DMS153 (cell line): Measurements from ENCODE around the gene ARG1.
"Not testable (repeated sequence)": the region's sequence is repeated elsewhere in the genome, so short reads cannot be mapped to it uniquely, and the experiment has no call there.

Source experiments
- DNase-seq: peaks from one replicate; lab custom pipeline; 2025; lab: John Stamatoyannopoulos, UW

The ARG1 gene

GRCh38 chr6:131572686-131573415 is at the start of gene ARG1:
ARG1 (plus strand) TSS chr6:131573226; CDS start chr6:131573283, 57 bp downstream.
- DNase-seq: no peak

- no peak for DNase-seq
Observed at GRCh38 chr6:131523988-131524673, 48.9 kb upstream of the ARG1 start.

- no peak for DNase-seq
Observed at GRCh38 chr6:131524695-131525336, 48.2 kb upstream of the ARG1 start.

DNA sequence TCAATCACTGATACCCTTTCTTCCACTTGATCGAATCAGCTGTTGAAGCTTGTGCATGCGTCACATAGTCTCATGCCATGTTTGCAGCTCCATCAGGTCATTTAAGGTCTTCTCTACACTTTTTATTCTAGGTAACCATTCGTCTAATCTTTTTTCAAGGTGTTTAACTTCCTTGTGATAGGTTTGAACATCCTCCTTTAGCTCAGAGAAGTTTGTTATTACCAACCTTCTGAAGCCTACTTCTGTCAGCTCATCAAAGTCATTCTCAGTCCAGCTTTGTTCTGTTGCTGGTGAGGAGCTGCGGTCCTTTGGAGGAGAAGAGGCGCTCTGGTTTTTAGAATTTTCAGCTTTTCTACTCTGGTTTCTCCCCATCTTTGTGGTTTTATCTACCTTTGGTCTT is 42.1 kb upstream of the ARG1 start:
- DNase-seq: not testable (repeated sequence)

- DNase-seq: not testable (repeated sequence)
Observed at GRCh38 chr6:131531681-131532080, 41.3 kb upstream of the ARG1 start.

DNA sequence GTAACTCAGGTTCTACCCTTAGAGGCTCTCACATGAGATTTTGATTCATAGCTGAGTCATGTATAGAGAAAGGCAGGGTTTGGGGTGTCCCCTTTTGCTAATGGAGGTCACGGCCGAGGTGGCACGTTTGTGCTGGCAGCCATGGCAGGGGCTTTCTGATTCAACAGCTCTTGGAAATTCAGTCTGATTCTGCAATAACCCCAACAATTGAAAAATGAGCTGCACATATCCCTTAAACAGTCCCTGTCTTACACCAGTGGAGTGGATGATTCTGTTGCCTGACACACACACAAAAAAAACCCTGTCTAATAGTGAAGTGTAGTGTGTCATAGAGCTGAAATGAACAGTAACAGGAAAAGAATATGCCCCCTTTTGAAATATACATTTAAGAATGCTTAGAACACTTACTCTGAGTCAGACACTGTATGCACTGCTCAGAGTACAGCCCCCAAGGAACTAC is 40.4 kb upstream of the ARG1 start:
- no peak for DNase-seq

GRCh38 chr6:131538615-131539014 is 34.4 kb upstream of the ARG1 start:
- DNase-seq: not testable (repeated sequence)

DNA sequence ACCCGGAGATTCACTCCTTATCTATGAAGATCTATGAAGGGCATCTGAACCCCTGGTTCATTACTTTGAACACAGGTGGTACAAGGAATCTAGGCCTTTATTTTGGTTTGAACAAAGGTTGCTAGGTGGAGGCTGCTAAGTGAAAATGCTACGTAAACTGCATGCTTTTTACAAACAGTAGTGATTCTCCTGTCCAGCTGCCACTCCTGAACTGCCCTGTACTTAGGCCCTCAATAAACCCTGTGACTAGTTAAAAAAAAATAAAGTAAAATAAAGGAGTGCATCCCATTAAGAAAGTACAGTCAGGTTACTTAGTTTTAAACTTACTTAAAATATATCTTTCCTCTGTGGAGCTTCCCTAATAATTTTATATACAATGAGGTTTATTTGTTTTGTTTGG is 27.7 kb upstream of the ARG1 start:
- no peak for DNase-seq

DNA sequence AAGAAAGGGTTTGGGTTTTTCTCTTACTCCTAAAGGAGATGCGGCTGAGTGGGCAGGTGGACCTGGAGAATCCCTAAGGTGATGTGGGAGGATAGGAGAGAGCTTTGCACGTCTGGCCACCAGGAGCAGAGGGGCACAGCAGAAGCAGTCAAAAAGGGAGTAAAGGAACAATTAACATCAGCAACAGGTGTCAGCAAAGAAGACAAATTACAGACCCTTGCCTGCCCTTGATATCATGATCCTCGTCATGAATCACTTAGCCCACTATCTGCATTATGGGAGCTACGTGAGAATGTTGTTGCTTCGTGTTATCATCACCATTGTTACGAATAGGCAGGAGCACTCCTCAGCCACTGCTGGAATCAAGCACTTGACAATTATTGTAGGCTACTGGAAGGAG is 25.5 kb upstream of the ARG1 start:
- DNase-seq: no peak

DNA sequence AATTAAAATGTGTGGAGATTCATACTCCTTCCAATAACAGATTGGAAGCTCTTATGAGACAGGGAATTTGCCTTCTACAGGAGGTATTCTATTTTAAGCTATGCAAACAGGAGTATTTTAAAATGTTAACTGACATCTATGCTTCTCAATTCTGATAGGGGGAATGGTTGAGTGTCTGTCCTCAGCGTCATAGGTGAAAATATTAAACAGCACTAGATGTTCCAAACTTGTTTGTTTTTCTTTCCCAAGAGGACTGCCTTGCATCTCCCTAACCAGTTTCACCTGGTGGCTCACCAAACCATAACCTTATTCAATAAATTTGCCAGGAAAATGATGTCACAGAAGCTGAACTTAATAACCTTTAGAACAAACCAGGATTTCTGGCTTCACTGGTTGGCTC is 24.6 kb upstream of the ARG1 start:
- DNase-seq: no peak

- DNase-seq: no peak
Observed at GRCh38 chr6:131549811-131550210, 23.2 kb upstream of the ARG1 start.

- no peak for DNase-seq
Observed at GRCh38 chr6:131551902-131552301, 21.1 kb upstream of the ARG1 start.

GRCh38 chr6:131552572-131552971 is 20.5 kb upstream of the ARG1 start:
- DNase-seq: no peak

- no peak for DNase-seq
Observed at GRCh38 chr6:131555992-131556391, 17.0 kb upstream of the ARG1 start.

DNA sequence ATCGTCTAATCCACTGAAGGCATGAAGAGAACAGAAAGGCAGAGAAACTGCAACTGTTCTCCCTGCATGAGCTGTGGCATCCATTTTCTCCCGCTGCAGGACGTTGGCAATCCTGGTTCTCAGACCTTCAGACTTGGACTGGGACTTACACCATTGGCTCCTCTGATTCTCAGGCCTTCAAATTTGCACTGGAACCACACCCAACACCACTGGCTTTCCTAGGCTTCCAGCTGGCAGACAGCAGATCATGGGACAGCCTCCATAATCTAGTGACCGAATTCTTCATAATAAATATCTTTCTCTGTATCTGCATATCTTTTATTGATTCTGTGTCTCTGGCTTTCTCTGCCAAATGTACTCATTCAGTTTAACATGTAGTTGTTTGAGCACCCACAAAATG is 14.1 kb upstream of the ARG1 start:
- no peak for DNase-seq

DNA sequence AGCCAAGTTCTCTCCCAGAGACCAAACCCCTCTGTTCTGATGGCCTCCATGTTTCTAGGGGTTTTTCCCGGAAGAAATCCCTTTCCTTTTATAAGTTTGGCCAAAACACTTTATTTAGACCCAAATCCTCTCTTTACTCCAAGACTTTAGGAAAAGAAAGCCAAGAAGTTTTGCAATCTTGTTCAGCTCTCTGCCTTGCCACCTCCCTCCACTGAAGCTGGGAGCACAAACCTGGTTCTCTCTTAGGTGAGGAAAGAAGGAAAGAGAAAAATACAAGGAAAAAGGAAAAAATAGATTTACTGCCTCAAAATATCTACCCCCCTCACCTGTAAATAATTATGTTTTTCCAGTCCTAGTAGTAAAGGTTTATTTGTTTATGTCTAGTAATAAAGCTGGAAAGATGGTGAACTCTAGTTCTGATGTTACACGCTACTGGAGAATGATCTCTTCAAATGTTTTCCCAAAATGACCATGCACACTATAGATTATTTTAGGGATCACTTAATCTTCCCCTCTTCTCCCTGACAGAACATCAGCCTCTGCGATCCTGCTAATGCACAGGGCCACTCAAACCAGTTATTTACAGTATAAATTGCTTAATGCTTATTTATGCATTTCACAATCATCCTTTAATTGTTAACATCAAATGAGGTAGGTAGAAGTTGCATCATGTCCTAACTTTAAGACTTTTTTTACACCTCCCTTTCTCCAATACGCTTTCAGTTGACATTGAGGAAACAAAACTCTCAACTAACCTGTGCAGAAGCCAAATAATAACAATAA is 10.9 kb upstream of the ARG1 start:
- DNase-seq: no peak

- no peak for DNase-seq
Observed at GRCh38 chr6:131565056-131565455, 8.0 kb upstream of the ARG1 start.

GRCh38 chr6:131568726-131569125 is 4.3 kb upstream of the ARG1 start:
- DNase-seq: no peak

DNA sequence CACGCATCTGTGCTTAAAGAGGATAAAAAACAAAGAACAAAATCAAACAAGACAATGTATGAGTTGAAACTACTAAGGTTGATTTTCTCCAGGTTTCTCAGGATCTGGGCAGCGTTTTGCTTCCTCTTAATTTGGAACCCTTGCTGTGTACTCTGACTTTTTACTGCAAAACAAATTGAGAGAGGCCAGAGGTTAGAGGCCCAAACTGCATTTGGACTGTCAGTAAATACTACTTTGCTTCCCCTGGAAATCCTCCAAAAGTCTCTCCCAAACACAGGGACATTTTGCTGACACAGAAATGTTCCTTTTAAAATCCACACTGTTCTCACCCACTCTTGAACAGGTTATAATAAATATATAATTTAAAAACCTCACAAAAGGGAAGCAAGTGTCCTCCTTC is 1.1 kb downstream of the ARG1 start:
- DNase-seq: no peak

- DNase-seq: no peak
Observed at GRCh38 chr6:131574686-131575085, 1.7 kb downstream of the ARG1 start.

DNA sequence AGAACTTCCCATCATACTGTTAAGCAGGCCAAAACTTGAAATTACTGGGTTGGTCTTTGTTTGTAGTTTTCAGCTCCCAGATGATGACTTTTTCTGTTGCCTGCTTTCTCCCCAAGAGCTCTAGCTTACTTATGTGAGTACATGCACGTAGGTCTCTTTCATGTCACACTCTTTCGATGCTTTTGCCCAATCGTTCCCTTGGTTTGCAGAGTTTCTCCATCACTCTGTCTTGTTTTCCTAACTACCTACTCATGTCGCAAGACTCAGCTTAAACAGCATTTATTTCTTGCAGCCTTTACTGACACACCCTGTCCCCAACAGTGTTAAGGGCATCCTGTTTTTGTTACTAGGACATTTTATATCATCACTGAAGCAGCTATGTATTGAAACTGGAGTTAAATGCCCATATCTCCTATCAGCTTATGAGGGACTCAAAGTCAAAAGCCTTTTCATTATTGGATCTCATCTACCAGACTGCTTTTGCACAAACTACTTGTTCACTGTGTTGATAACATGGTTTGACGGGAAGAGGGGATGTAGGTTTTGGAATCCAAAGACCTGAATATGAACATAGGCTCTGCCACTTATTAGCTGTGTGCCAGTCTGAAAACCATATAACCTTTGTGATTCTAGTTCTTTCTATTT is 2.9 kb downstream of the ARG1 start:
- no peak for DNase-seq

DNA sequence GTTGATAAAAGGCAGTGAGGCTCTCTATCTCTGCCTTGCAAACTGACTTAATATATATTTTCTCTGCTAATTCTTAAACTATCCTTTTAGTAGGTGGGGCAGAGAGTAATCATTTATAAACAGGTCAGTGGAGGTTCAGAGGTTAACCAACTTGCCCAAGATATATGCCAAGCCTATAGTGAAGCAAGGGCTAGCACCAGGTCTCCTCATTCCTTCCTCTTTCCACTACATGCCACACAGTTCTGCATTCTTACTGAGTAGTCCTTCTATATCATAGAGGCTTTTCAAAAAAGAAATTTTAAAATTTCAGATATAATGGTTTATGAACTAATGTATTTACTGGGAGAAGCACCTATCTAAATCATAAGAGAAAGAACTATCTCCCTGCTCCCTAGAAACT is 8.5 kb downstream of the ARG1 start:
- no peak for DNase-seq
